ENCODE data around the gene ATG5. TPM values are rescaled to one million over a fixed set of nuclear protein-coding genes. Genes with fewer than 3 reads are reported as not detected.

ATG5 gene
- polyA plus RNA-seq, 3 donors, result 15.0 to 31.4 (median 29.9) TPM

DNA sequence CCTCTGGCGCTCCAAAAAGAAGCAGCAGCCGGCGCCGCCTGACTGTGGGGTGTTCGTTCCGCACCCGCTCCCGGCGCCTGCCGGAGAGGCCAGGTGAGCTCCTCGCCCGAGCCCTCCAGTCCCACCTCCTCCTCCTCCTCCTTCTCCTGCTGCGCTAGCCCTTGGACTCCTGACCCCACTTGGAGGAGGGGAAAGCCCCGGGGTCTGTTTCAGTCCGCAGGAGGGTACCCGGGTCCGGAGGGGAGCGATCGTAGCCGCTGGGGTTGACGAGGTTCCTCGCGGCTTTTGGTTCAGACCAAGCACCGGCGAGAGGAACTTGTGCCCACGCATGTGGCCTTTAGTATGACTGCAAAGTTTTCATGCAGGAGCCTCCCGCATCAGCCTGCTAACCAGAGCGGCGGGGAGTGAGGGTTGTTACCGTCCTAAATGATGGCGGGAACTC lies 35.5 kb upstream of the ATG5 start:
- Histone ChIP-seq H2AFZ (ENCODE audit: insufficient read depth, low read depth, low read length, poor library complexity, severe bottlenecking) (peak overlapping the region; percentile 92), H3K9me3 (replicated peaks in 1 of 2; ENCODE audit: control insufficient read depth in 1 of 2, insufficient read depth in 1 of 2, low read length in 2 of 2) (no peaks in the 10 kb centered on the region), H3K27me3 (ENCODE audit: control insufficient read depth in 2 of 2, insufficient read depth in 2 of 2, low read length in 2 of 2) (peaks cover 21 to 58% of the 10 kb centered on the region in 2 donors), H3K9ac (ENCODE audit: insufficient read depth, low read length, poor library complexity, severe bottlenecking) (peak overlapping the region; percentile 49), H3K79me2 (ENCODE audit: insufficient read depth, low read length) (no peaks in the 10 kb centered on the region), H4K20me1 (ENCODE audit: insufficient read depth, low read length) (no peaks in the 10 kb centered on the region), H3K4me2 (replicated peaks; ENCODE audit: extremely low read depth, low read length, poor library complexity, severe bottlenecking) (peak overlapping the region; percentile 86), H3K36me3 (replicated peaks in 1 of 2; ENCODE audit: control insufficient read depth in 1 of 2, insufficient read depth in 2 of 2, low read length in 2 of 2) (no peaks in the 10 kb centered on the region), H3K27ac (ENCODE audit: low read depth in 1 of 2, low read length in 2 of 2) (no peak overlapping the region), H3K4me1 (ENCODE audit: control insufficient read depth in 1 of 2, insufficient read depth in 2 of 2, low read length in 2 of 2) (peaks cover 13 to 17% of the 10 kb centered on the region in 2 donors), H3K4me3 (replicated peaks in 1 of 3; ENCODE audit: low read depth in 2 of 3, low read length in 3 of 3) (peak overlapping the region; percentile 18 to 74 (median 41))
- WGBS (ENCODE audit: insufficient coverage), result under 1% methylated on average over 22 of the region's 31 CpGs
- peaks cover 0 to 1% of the 10 kb centered on the region in 2 donors for H3K36me3 Mint-ChIP-seq
- peak overlapping the region; percentile 81 to 91 for H3K4me3 Mint-ChIP-seq
- DNase-seq, result peak; percentile 19 to 40 (median 37)
- H3K27me3 Mint-ChIP-seq (ENCODE audit: low read depth in 3 of 3), result peaks cover 35 to 64% (median 53%) of the 10 kb centered on the region in 3 donors
- intact Hi-C loops (cut with micrococcal nuclease), result no loop called here
- TF ChIP-seq, protein P1, sequence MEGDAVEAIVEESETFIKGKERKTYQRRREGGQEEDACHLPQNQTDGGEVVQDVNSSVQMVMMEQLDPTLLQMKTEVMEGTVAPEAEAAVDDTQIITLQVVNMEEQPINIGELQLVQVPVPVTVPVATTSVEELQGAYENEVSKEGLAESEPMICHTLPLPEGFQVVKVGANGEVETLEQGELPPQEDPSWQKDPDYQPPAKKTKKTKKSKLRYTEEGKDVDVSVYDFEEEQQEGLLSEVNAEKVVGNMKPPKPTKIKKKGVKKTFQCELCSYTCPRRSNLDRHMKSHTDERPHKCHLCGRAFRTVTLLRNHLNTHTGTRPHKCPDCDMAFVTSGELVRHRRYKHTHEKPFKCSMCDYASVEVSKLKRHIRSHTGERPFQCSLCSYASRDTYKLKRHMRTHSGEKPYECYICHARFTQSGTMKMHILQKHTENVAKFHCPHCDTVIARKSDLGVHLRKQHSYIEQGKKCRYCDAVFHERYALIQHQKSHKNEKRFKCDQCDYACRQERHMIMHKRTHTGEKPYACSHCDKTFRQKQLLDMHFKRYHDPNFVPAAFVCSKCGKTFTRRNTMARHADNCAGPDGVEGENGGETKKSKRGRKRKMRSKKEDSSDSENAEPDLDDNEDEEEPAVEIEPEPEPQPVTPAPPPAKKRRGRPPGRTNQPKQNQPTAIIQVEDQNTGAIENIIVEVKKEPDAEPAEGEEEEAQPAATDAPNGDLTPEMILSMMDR (IDR thresholded peaks at IDR 0.05), result no peak
- peak overlapping the region in 1 of 7 donors; percentile 10 for H3K27ac Mint-ChIP-seq
- H3K9me3 Mint-ChIP-seq, result peaks cover 0 to 7% (median 4%) of the 10 kb centered on the region in 7 donors
- peaks cover 12% of the 10 kb centered on the region for H3K4me1 Mint-ChIP-seq

DNA sequence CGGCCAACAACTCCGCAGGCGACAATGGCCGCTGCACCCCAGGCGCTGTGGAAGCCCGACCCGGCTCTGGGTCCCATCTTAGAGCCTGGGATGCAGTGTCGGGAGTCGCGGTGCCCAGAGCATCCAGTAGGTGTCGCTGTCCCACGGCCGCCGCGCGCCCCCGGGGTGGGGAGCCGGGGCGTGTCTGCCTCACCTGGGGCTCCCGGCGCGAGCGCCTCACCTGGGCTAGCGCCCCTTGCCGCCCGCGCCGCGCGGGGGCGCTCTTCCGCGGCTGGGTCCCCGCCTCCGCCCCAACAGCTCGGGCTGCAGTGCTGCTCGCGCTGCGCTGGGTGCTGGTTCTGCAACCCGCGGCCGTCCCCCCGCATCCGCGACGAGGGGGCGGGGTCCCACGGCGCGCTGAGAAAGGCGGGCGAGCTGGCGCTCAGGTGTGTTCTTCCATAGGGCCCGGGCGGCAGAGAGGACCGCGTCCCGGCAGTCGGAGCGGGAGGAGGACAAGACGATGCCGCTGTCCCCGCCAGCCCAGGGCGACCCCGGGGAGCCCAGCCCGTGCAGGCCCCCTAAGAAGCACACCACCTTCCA lies 34.9 kb upstream of the ATG5 start, which contains the start of gene CRYBG1:
Gene CRYBG1, plus strand, starts transcription at position 308 of the 579 bp plus-strand sequence. Its CDS starts 192 bp downstream, at position 500.
- Histone ChIP-seq H3K9ac (ENCODE audit: insufficient read depth, low read length, poor library complexity, severe bottlenecking) (peak within 1 kb of the TSS; percentile 49), H3K4me1 (ENCODE audit: control insufficient read depth in 1 of 2, insufficient read depth in 2 of 2, low read length in 2 of 2) (peaks cover 13 to 17% of the 10 kb centered on the region in 2 donors), H3K79me2 (ENCODE audit: insufficient read depth, low read length) (no peaks in the 10 kb centered on the region), H4K20me1 (ENCODE audit: insufficient read depth, low read length) (no peaks in the 10 kb centered on the region), H3K4me2 (replicated peaks; ENCODE audit: extremely low read depth, low read length, poor library complexity, severe bottlenecking) (peak within 1 kb of the TSS; percentile 86), H3K27ac (ENCODE audit: low read depth in 1 of 2, low read length in 2 of 2) (no peak within 1 kb of the TSS), H3K9me3 (replicated peaks in 1 of 2; ENCODE audit: control insufficient read depth in 1 of 2, insufficient read depth in 1 of 2, low read length in 2 of 2) (no peaks in the 10 kb centered on the region), H3K36me3 (replicated peaks in 1 of 2; ENCODE audit: control insufficient read depth in 1 of 2, insufficient read depth in 2 of 2, low read length in 2 of 2) (no peaks in the 10 kb centered on the region), H2AFZ (ENCODE audit: insufficient read depth, low read depth, low read length, poor library complexity, severe bottlenecking) (peak within 1 kb of the TSS; percentile 92), H3K4me3 (replicated peaks in 1 of 3; ENCODE audit: low read depth in 2 of 3, low read length in 3 of 3) (peak within 1 kb of the TSS; percentile 18 to 74 (median 41)), H3K27me3 (ENCODE audit: control insufficient read depth in 2 of 2, insufficient read depth in 2 of 2, low read length in 2 of 2) (peaks cover 21 to 58% of the 10 kb centered on the region in 2 donors)
- Mint-ChIP-seq H3K36me3 (peaks cover 0 to 1% of the 10 kb centered on the region in 2 donors), H3K9me3 (peaks cover 0 to 7% (median 4%) of the 10 kb centered on the region in 7 donors), H3K27me3 (ENCODE audit: low read depth in 3 of 3) (peaks cover 38 to 68% (median 53%) of the 10 kb centered on the region in 3 donors), H3K27ac (peak within 1 kb of the TSS in 1 of 7 donors; percentile 10), H3K4me3 (peak within 1 kb of the TSS; percentile 81 to 91), H3K4me1 (peaks cover 12% of the 10 kb centered on the region)
- peak in 2 of 3 donors; percentile 33 to 44 for DNase-seq
- 2% methylated on average over 66 of the region's 66 CpGs for WGBS (ENCODE audit: insufficient coverage)
- intact Hi-C loops (cut with micrococcal nuclease), result no loop called here
- TF ChIP-seq, protein P1 (IDR thresholded peaks at IDR 0.05), result peak; percentile 99

Measured in CD14-positive monocyte (primary cell).